Endothelial cell of umbilical vein (primary cell): ENCODE results near the gene DENND6A. TPM values are rescaled to one million over a fixed set of nuclear protein-coding genes. Genes with fewer than 3 reads are reported as not detected.

Experiments
- BruUV-seq: library from RNA; stranded (reverse); fragments of 400-500 nt; replicated peaks from 2 replicates; lab custom pipeline; 2021; lab: Mats Ljungman, UMichigan
- CTCF ChIA-PET: fragments of 300-600, 350-600 bp; sonication (Branson Sonifier 250); formaldehyde crosslinking; loops from one replicate; lab custom pipeline; 2021; ENCODE audit warnings: antibody characterized with exemption, inconsistent platforms; lab: Charles Lee
- POLR2A ChIA-PET: fragments of 300-600, 350-600 bp; sonication (Branson Sonifier 250); formaldehyde crosslinking; loops from one replicate; lab custom pipeline; 2021; ENCODE audit warnings: antibody characterized with exemption, inconsistent platforms; lab: Charles Lee
- DNase-seq: peaks from one replicate; pipeline ENCODE4 v3.0.0-alpha.2; 2011; ENCODE audit warnings: low read depth, low spot score
- FAIRE-seq: peaks from 2 replicates; lab custom pipeline; 2011; peaks lifted over from hg19 to GRCh38; lab: Jason Lieb, UNC
- H2AFZ ChIP-seq: 2 replicates; pipeline ENCODE4 v1.6.0; 2012; ENCODE audit warnings: low read depth, low read length, control low read depth, inconsistent platforms
- H3K27ac ChIP-seq: 2 replicates; pipeline ENCODE4 v1.5.1; 2011; ENCODE audit warnings: low read depth, mild to moderate bottlenecking, control low read depth, low read length, moderate library complexity; ENCODE audit not compliant: insufficient read depth
- H3K27me3 ChIP-seq, 2 experiments: 2 replicates each; pipeline versions ENCODE4 v1.6.0 to v1.6.1; 2011; ENCODE audit warnings: low read length in 2 of 2, mixed read lengths in 1 of 2; ENCODE audit not compliant: control insufficient read depth in 2 of 2, insufficient read depth in 2 of 2
- H3K36me3 ChIP-seq, 2 experiments: 2 replicates in 1 of 2; 3 replicates in 1 of 2; pipeline ENCODE4 v1.5.1; 2011; ENCODE audit warnings: low read length in 2 of 2, mild to moderate bottlenecking in 1 of 2, moderate library complexity in 1 of 2; ENCODE audit not compliant: control insufficient read depth in 2 of 2, insufficient read depth in 2 of 2; ENCODE audit errors: extremely low read depth in 1 of 2
- H3K4me1 ChIP-seq: 3 replicates; pipeline ENCODE4 v1.5.1; 2011; ENCODE audit warnings: mild to moderate bottlenecking, low read length; ENCODE audit not compliant: control insufficient read depth, insufficient read depth; ENCODE audit errors: extremely low read depth
- H3K4me2 ChIP-seq: 2 replicates; pipeline ENCODE4 v1.6.1; 2011; ENCODE audit warnings: low read length, control low read depth, mixed read lengths; ENCODE audit not compliant: insufficient read depth
- H3K4me3 ChIP-seq, 3 experiments: fragments of 200-600 bp in 1 of 3; sonication (generic), shearing (Covaris generic) in 1 of 3; replicated peaks in 1 of 3; 2 replicates each; pipeline ENCODE4 v1.5.1; 2011 to 2016; ENCODE audit warnings: control low read depth in 3 of 3, low read length in 3 of 3, mild to moderate bottlenecking in 2 of 3, inconsistent platforms in 1 of 3, low read depth in 1 of 3, moderate library complexity in 1 of 3; ENCODE audit not compliant: insufficient read depth in 1 of 3
- H3K79me2 ChIP-seq: 2 replicates; pipeline ENCODE4 v1.6.0; 2012; ENCODE audit warnings: low read length, inconsistent platforms; ENCODE audit not compliant: control insufficient read depth, insufficient read depth
- H3K9ac ChIP-seq: replicated peaks from 2 replicates; pipeline ENCODE3; 2011; ENCODE audit warnings: low read length, control low read depth; ENCODE audit not compliant: insufficient read depth; ENCODE audit errors: extremely low read depth
- H3K9me1 ChIP-seq: replicated peaks from 3 replicates; pipeline ENCODE4 v1.6.0; 2011; ENCODE audit warnings: mild to moderate bottlenecking, low read length; ENCODE audit not compliant: control insufficient read depth, insufficient read depth; ENCODE audit errors: extremely low read depth
- H3K9me3 ChIP-seq: replicated peaks from 2 replicates; pipeline ENCODE4 v1.5.1; 2012; ENCODE audit warnings: low read length, inconsistent platforms; ENCODE audit not compliant: control insufficient read depth, insufficient read depth
- H4K20me1 ChIP-seq: replicated peaks from 2 replicates; pipeline ENCODE3; 2011; ENCODE audit warnings: mild to moderate bottlenecking, low read length; ENCODE audit not compliant: control insufficient read depth, insufficient read depth; ENCODE audit errors: extremely low read depth
- CTCF ChIP-seq, 2 donors: IDR thresholded peaks; 1 replicate in 1 of 2; 2 replicates in 1 of 2; pipeline ENCODE4 v1.5.1; 2011; ENCODE audit warnings: low read length in 2 of 2, mild to moderate bottlenecking in 2 of 2, moderate library complexity in 2 of 2, control low read depth in 1 of 2, inconsistent platforms in 1 of 2, low read depth in 1 of 2; ENCODE audit not compliant: insufficient read depth in 1 of 2; ENCODE audit errors: extremely low read depth in 1 of 2
- EZH2 ChIP-seq: IDR thresholded peaks from 2 replicates; pipeline ENCODE4 v1.6.1; 2012; ENCODE audit warnings: borderline replicate concordance, low read depth, mild to moderate bottlenecking, moderate library complexity, low read length, inconsistent platforms; ENCODE audit not compliant: severe bottlenecking
- FOS ChIP-seq: IDR thresholded peaks from 2 replicates; pipeline ENCODE4 v1.6.1; 2011; ENCODE audit warnings: mild to moderate bottlenecking, low read length, moderate library complexity, borderline replicate concordance; ENCODE audit not compliant: insufficient read depth
- GATA2 ChIP-seq: IDR thresholded peaks from 2 replicates; pipeline ENCODE4 v1.7.0; 2011; ENCODE audit warnings: low read depth, mild to moderate bottlenecking, moderate library complexity, mixed read lengths, low read length; ENCODE audit not compliant: insufficient read length, insufficient read depth
- JUN ChIP-seq: IDR thresholded peaks from 2 replicates; pipeline ENCODE4 v1.6.1; 2011; ENCODE audit warnings: borderline replicate concordance, low read depth; ENCODE audit not compliant: insufficient read length, insufficient read depth
- MAX ChIP-seq: IDR thresholded peaks from 2 replicates; pipeline ENCODE4 v1.6.1; 2011; ENCODE audit not compliant: insufficient read depth, insufficient read length
- MYC ChIP-seq: IDR thresholded peaks from one replicate; pipeline ENCODE4 v1.6.1; 2011; ENCODE audit warnings: mild to moderate bottlenecking, low read depth, low read length
- POLR2A ChIP-seq: IDR thresholded peaks from 2 replicates; pipeline ENCODE4 v1.6.1; 2012; ENCODE audit warnings: low read depth, mild to moderate bottlenecking, control low read depth, low read length
- dilution Hi-C: fragments of 300-500 bp; cut with MboI; formaldehyde crosslinking; loops from one replicate; pipeline ENCODE4 v1.15.0; 2019; ENCODE audit warnings: low sequenced_read_pairs; ENCODE audit not compliant: extremely low pct_ligation_motif_present
- intact Hi-C: fragments of 100-400 bp; cut with micrococcal nuclease; formaldehyde crosslinking; loops from one replicate; pipeline ENCODE4 v1.10.0; 2022
- polyA plus RNA-seq, 4 experiments: library from polyadenylated mRNA; depleted of rRNA in 3 of 4; stranded (reverse) in 3 of 4; unstranded in 1 of 4; fragments of >200 nt; gene quantifications; 2 replicates each; pipeline versions ENCODE4 v1.2.1 to v1.2.3, GENCODE V29; 2011 to 2012; ENCODE audit warnings: missing spikeins in 1 of 4
- total RNA-seq: library from RNA; stranded (reverse); gene quantifications from 2 replicates; pipeline ENCODE4 v1.2.3, GENCODE V29; 2021

Gene DENND6A
- total and polyA plus RNA-seq, 2 donors (not counting 3 experiments of a cell fraction or from before 2014, with no cell fraction given), result 12.7 to 25.0 TPM

- dilution Hi-C loops (no loop called here), intact Hi-C loops (no loop called here)
- no peak for TF ChIP-seq EZH2
- Histone ChIP-seq H3K4me1 (no peaks in the 10 kb centered on the region), H4K20me1 (peaks cover 19% of the 10 kb centered on the region), H3K4me3 (no peak overlapping the region), H2AFZ (no peak overlapping the region), H3K9ac (no peak overlapping the region), H3K27ac (no peak overlapping the region), H3K79me2 (peaks cover 99% of the 10 kb centered on the region), H3K4me2 (no peak overlapping the region), H3K36me3 (peaks cover 4 to 5% of the 10 kb centered on the region in 2 experiments), H3K27me3 (no peaks in the 10 kb centered on the region), H3K9me1 (no peaks in the 10 kb centered on the region), H3K9me3 (no peaks in the 10 kb centered on the region)
- no peak for FAIRE-seq
- no TSS peak for BruUV-seq
- ChIA-PET CTCF (interaction anchor here (0.6 to 0.9 kb wide), 2 partner anchors 190 to 266 kb away, joined by 3 to 4 read pairs; no protein-coding TSS in a partner anchor), POLR2A (interaction anchor here (0.6 kb wide), 1 partner anchor 10 kb away, joined by 3 read pairs; the partner anchor contains the start of gene ARF4)
- DNase-seq, result no peak
These were observed 106.1 kb downstream of the DENND6A start for GRCh38 chr3:57586778-57587177.

GRCh38 chr3:57583544-57583943 is 109.3 kb downstream of the DENND6A start:
- FAIRE-seq (no peak), DNase-seq (no peak)
- CTCF ChIA-PET, result interaction anchor here (1.0 to 7.7 kb wide), 2 partner anchors 13 to 186 kb away, joined by 4 to 48 read pairs; partner anchors contain the start of gene ARF4
- no peaks in the 10 kb centered on the region for H3K4me1 ChIP-seq
- no TSS peak for BruUV-seq
- H3K4me3 ChIP-seq, result no peak overlapping the region
- H3K4me2 ChIP-seq, result no peak overlapping the region
- peaks cover 13% of the 10 kb centered on the region for H4K20me1 ChIP-seq
- no peaks in the 10 kb centered on the region for H3K27me3 ChIP-seq
- H3K27ac ChIP-seq, result no peak overlapping the region
- intact Hi-C loops, result loop anchor here (2.0 kb wide), 1 partner anchor 187 kb away; no protein-coding TSS in a partner anchor
- no peak for TF ChIP-seq CTCF (IDR thresholded peaks at IDR 0.05; ENCODE audit: extremely low read depth in 1 of 2, insufficient read depth in 1 of 2, low read depth in 1 of 2, low read length in 2 of 2)
- TF ChIP-seq MAX, result no peak
- no peak for TF ChIP-seq GATA2
- TF ChIP-seq MYC, result no peak
- TF ChIP-seq FOS, result no peak
- no peak for TF ChIP-seq POLR2A
- no peak for TF ChIP-seq JUN
- POLR2A ChIA-PET, result no interaction called here
- dilution Hi-C loops, result no loop called here
- H3K79me2 ChIP-seq, result peaks cover 95% of the 10 kb centered on the region
- H3K9ac ChIP-seq, result no peak overlapping the region
- peaks cover 4 to 15% of the 10 kb centered on the region in 2 experiments for H3K36me3 ChIP-seq
- H3K9me3 ChIP-seq, result no peaks in the 10 kb centered on the region
- H3K9me1 ChIP-seq, result no peaks in the 10 kb centered on the region
- H2AFZ ChIP-seq, result no peak overlapping the region
